RWPE2 (cell line): Measurements from ENCODE around the gene KRTAP10-11.
"Not testable (repeated sequence)": the region's sequence is repeated elsewhere in the genome, so short reads cannot be mapped to it uniquely, and the experiment has no call there.

Experiments
- ATAC-seq: fragments of 200-7000 bp; cut with Tn5 transposase; 3 replicates; pipeline ENCODE4 v1.9.1; 2021; ENCODE audit warnings: low read depth
- DNase-seq: peaks from one replicate; pipeline ENCODE4 v3.0.0-alpha.2; 2020; ENCODE audit warnings: low spot score
- H3K27ac ChIP-seq: fragments of 450-650 bp; 2 replicates; pipeline ENCODE4 v1.5.1; 2017; ENCODE audit warnings: mild to moderate bottlenecking; ENCODE audit not compliant: poor library complexity, severe bottlenecking
- H3K27me3 ChIP-seq: fragments of 250-450 bp; sonication (Bioruptor Pico); 2 replicates; pipeline ENCODE4 v1.5.1; 2021; ENCODE audit warnings: mild to moderate bottlenecking, moderate library complexity; ENCODE audit not compliant: insufficient read depth, poor library complexity, severe bottlenecking
- H3K36me3 ChIP-seq: fragments of 250-450 bp; sonication (Bioruptor Pico); 2 replicates; pipeline ENCODE4 v1.5.1; 2020; ENCODE audit warnings: low read depth, mild to moderate bottlenecking, moderate library complexity
- H3K4me1 ChIP-seq: fragments of 250-450 bp; sonication (Bioruptor Pico); 2 replicates; pipeline ENCODE4 v1.5.1; 2021; ENCODE audit warnings: mild to moderate bottlenecking, moderate library complexity; ENCODE audit not compliant: insufficient read depth, poor library complexity, severe bottlenecking
- H3K4me3 ChIP-seq: fragments of 250-450 bp; sonication (Bioruptor Pico); 2 replicates; pipeline ENCODE4 v1.5.1; 2021; ENCODE audit warnings: mild to moderate bottlenecking, moderate library complexity; ENCODE audit not compliant: severe bottlenecking
- H3K9me3 ChIP-seq: fragments of 250-450 bp; sonication (Bioruptor Pico); 2 replicates; pipeline ENCODE4 v1.5.1; 2021; ENCODE audit warnings: mild to moderate bottlenecking, moderate library complexity; ENCODE audit not compliant: severe bottlenecking
- CTCF ChIP-seq: fragments of 450-650 bp; IDR thresholded peaks from one replicate; pipeline ENCODE4 v1.5.1; 2017; ENCODE audit warnings: mild to moderate bottlenecking, moderate library complexity; ENCODE audit not compliant: poor library complexity, severe bottlenecking

Gene KRTAP10-11

GRCh38 chr21:44658913-44659595 is 12.8 kb downstream of the KRTAP10-11 start:
- no peak for DNase-seq

GRCh38 chr21:44661567-44661966 is 15.4 kb downstream of the KRTAP10-11 start:
- not testable (repeated sequence) for DNase-seq, H3K9me3 ChIP-seq, ATAC-seq, H3K4me3 ChIP-seq, H3K4me1 ChIP-seq, H3K27ac ChIP-seq, H3K36me3 ChIP-seq
- H3K27me3 ChIP-seq: peaks cover 13% of the 10 kb centered on the region

More at GRCh38 chr21:44658913-44659595, 12.8 kb downstream of the KRTAP10-11 start:
- no peak overlapping the region for H3K27ac ChIP-seq
- no peak for TF ChIP-seq CTCF
- no peak overlapping the region for H3K4me3 ChIP-seq
- H3K36me3 ChIP-seq: no peaks in the 10 kb centered on the region
- H3K9me3 ChIP-seq: no peaks in the 10 kb centered on the region
- ATAC-seq: no peak
- peaks cover 13% of the 10 kb centered on the region for H3K27me3 ChIP-seq
- H3K4me1 ChIP-seq: no peaks in the 10 kb centered on the region

DNA sequence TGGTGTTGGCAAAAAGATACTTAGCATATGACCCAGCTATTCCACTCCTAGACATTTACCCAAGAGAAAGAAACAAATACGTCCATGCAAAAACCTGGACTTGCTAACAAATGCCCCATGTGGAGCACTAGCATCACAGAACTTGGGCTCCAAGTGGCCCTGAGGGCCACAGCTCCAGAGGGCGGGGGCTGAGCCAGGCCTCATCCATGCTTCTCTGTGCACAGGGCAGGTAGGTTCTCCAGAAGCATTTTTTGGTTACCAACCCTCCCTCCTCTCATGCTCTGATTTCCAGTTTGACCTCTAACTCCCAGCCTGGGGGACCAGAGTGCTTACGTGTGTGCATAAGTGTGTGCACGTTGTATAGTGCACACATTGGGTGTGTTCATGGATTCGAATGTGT is 18.5 kb downstream of the KRTAP10-11 start:
- H3K9me3 ChIP-seq: no peaks in the 10 kb centered on the region
- H3K27ac ChIP-seq: no peak overlapping the region
- ATAC-seq (no peak), DNase-seq (no peak)
- no peaks in the 10 kb centered on the region for H3K4me1 ChIP-seq
- no peaks in the 10 kb centered on the region for H3K36me3 ChIP-seq
- TF ChIP-seq CTCF: no peak
- no peak overlapping the region for H3K4me3 ChIP-seq
- peaks cover 10% of the 10 kb centered on the region for H3K27me3 ChIP-seq

- no peak for DNase-seq
- H3K27ac ChIP-seq: no peak within 1 kb of the TSS
- peaks cover 5% of the 10 kb centered on the region for H3K27me3 ChIP-seq
- no peaks in the 10 kb centered on the region for H3K4me1 ChIP-seq
- TF ChIP-seq CTCF: no peak
- no peak for ATAC-seq
- no peaks in the 10 kb centered on the region for H3K36me3 ChIP-seq
- peaks cover 2% of the 10 kb centered on the region for H3K9me3 ChIP-seq
- no peak within 1 kb of the TSS for H3K4me3 ChIP-seq
Measured at GRCh38 chr21:44666401-44667320, 20.4 kb downstream of the KRTAP10-11 start, which contains the start of gene KRTAP12-2. Gene KRTAP12-2 (minus strand): TSS chr21:44666927. CDS start chr21:44666886, 41 bp downstream.

DNA sequence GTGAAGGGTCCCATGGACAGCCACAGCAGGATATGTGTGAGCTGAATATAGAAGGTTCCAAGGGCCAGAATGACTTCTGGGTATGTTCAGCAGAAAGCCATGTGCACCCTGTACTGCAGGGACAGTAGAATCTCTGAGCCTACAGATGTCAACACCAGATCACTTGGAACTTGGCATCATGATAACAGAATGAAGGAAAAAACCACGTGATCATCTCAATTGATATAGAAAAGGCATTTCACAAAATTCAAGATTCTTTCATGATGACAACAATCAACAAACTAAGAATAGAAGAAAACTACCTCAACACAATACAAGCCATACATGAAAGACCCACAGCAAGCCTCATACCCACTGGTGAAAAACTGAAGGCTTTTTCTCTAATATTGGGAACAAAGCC is 21.4 kb downstream of the KRTAP10-11 start:
- Histone ChIP-seq H3K4me1 (no peaks in the 10 kb centered on the region), H3K9me3 (peaks cover 2% of the 10 kb centered on the region), H3K36me3 (no peaks in the 10 kb centered on the region), H3K27ac (no peak overlapping the region), H3K27me3 (peaks cover 5% of the 10 kb centered on the region), H3K4me3 (no peak overlapping the region)
- DNase-seq (no peak), ATAC-seq (no peak)
- TF ChIP-seq CTCF: no peak
